Chondrocyte (in vitro differentiated cells): ENCODE data around the gene ARFIP1. TPM values are rescaled to one million over a fixed set of nuclear protein-coding genes. Genes with fewer than 3 reads are reported as not detected.

Source experiments
- DNase-seq: peaks from one replicate; pipeline ENCODE4 v3.0.0; 2021; ENCODE audit warnings: mixed read lengths, low spot score
- H3K27ac Mint-ChIP-seq: one replicate; pipeline ENCODE4 v1.8.0; 2021; ENCODE audit warnings: mild to moderate bottlenecking, moderate library complexity, mixed read lengths; ENCODE audit not compliant: unreplicated experiment
- H3K27me3 Mint-ChIP-seq: 2 replicates; pipeline ENCODE4 v1.8.0; 2021; ENCODE audit warnings: low read depth, mixed read lengths
- H3K36me3 Mint-ChIP-seq: 2 replicates; pipeline ENCODE4 v1.8.0; 2021; ENCODE audit warnings: low read depth, mixed read lengths
- H3K4me1 Mint-ChIP-seq: 2 replicates; pipeline ENCODE4 v1.8.0; 2021; ENCODE audit warnings: low read depth, mild to moderate bottlenecking, mixed read lengths
- H3K4me3 Mint-ChIP-seq: one replicate; pipeline ENCODE4 v1.8.0; 2021; ENCODE audit warnings: mild to moderate bottlenecking, moderate library complexity, mixed read lengths; ENCODE audit not compliant: unreplicated experiment
- H3K9me3 Mint-ChIP-seq: 2 replicates; pipeline ENCODE4 v1.8.0; 2021; ENCODE audit warnings: low read depth, mixed read lengths
- CTCF ChIP-seq: fragments of 200-600 bp; sonication (generic); IDR thresholded peaks from 2 replicates; pipeline ENCODE4 v1.5.0; 2021; ENCODE audit warnings: antibody characterized with exemption, mild to moderate bottlenecking, moderate library complexity
- total RNA-seq: library from RNA; stranded (reverse); gene quantifications from 3 replicates; pipeline ENCODE4 v1.2.1, GENCODE V29; 2021

ARFIP1 gene
- total RNA-seq, 1 donor from 2014 or later = 25.9 TPM

- TF ChIP-seq CTCF = no peak
- H3K4me1 Mint-ChIP-seq = peaks cover 22% of the 10 kb centered on the region
- H3K27me3 Mint-ChIP-seq = peaks cover 5% of the 10 kb centered on the region
- DNase-seq = no peak
- no peak overlapping the region for H3K27ac Mint-ChIP-seq
- H3K4me3 Mint-ChIP-seq = no peak overlapping the region
- no peaks in the 10 kb centered on the region for H3K36me3 Mint-ChIP-seq
- H3K9me3 Mint-ChIP-seq = no peaks in the 10 kb centered on the region
Observed at GRCh38 chr4:152776352-152776751, 3.4 kb upstream of the ARFIP1 start.

GRCh38 chr4:152777488-152777887 lies 2.3 kb upstream of the ARFIP1 start:
- Mint-ChIP-seq H3K9me3 (no peaks in the 10 kb centered on the region), H3K27me3 (peaks cover 5% of the 10 kb centered on the region), H3K27ac (no peak overlapping the region), H3K36me3 (no peaks in the 10 kb centered on the region), H3K4me3 (no peak overlapping the region), H3K4me1 (peaks cover 28% of the 10 kb centered on the region)
- no peak for DNase-seq
- no peak for TF ChIP-seq CTCF

- peaks cover 5% of the 10 kb centered on the region for H3K27me3 Mint-ChIP-seq
- no peak for TF ChIP-seq CTCF
- DNase-seq = peak; percentile 52
- H3K4me3 Mint-ChIP-seq = peak overlapping the region; percentile 100
- H3K36me3 Mint-ChIP-seq = no peaks in the 10 kb centered on the region
- no peaks in the 10 kb centered on the region for H3K9me3 Mint-ChIP-seq
- H3K27ac Mint-ChIP-seq = peak overlapping the region; percentile 100
- H3K4me1 Mint-ChIP-seq = peaks cover 34% of the 10 kb centered on the region
Observed at GRCh38 chr4:152778656-152779512, 870 bp upstream of the ARFIP1 start.

GRCh38 chr4:152780267-152780778 lies 569 bp downstream of the ARFIP1 start:
- no peak for TF ChIP-seq CTCF
- Mint-ChIP-seq H3K27ac (peak overlapping the region; percentile 100), H3K9me3 (no peaks in the 10 kb centered on the region), H3K4me3 (peak overlapping the region; percentile 100), H3K4me1 (peaks cover 37% of the 10 kb centered on the region), H3K36me3 (no peaks in the 10 kb centered on the region), H3K27me3 (peaks cover 5% of the 10 kb centered on the region)
- no peak for DNase-seq

GRCh38 chr4:152784490-152785350 lies 5.0 kb downstream of the ARFIP1 start:
- peaks cover 39% of the 10 kb centered on the region for H3K4me1 Mint-ChIP-seq
- no peaks in the 10 kb centered on the region for H3K9me3 Mint-ChIP-seq
- no peak overlapping the region for H3K27ac Mint-ChIP-seq
- peak; percentile 52 for TF ChIP-seq CTCF
- no peaks in the 10 kb centered on the region for H3K27me3 Mint-ChIP-seq
- H3K4me3 Mint-ChIP-seq = no peak overlapping the region
- H3K36me3 Mint-ChIP-seq = no peaks in the 10 kb centered on the region
- DNase-seq = no peak
